ENCODE results near the gene SMPD2. TPM values are rescaled to one million over a fixed set of nuclear protein-coding genes. Genes with fewer than 3 reads are reported as not detected.
"Not testable (repeated sequence)": the region's sequence is repeated elsewhere in the genome, so short reads cannot be mapped to it uniquely, and the experiment has no call there.

The SMPD2 gene
- total RNA-seq, 1 donor from 2014 or later, result 13.1 TPM

GRCh38 chr6:109461205-109461604 lies 20.7 kb downstream of the SMPD2 start:
- not testable (repeated sequence) for DNase-seq

GRCh38 chr6:109461733-109462526 lies 21.4 kb downstream of the SMPD2 start:
- DNase-seq, result no peak

- DNase-seq, result no peak
Observed at GRCh38 chr6:109465772-109466171, 25.2 kb downstream of the SMPD2 start.

DNA sequence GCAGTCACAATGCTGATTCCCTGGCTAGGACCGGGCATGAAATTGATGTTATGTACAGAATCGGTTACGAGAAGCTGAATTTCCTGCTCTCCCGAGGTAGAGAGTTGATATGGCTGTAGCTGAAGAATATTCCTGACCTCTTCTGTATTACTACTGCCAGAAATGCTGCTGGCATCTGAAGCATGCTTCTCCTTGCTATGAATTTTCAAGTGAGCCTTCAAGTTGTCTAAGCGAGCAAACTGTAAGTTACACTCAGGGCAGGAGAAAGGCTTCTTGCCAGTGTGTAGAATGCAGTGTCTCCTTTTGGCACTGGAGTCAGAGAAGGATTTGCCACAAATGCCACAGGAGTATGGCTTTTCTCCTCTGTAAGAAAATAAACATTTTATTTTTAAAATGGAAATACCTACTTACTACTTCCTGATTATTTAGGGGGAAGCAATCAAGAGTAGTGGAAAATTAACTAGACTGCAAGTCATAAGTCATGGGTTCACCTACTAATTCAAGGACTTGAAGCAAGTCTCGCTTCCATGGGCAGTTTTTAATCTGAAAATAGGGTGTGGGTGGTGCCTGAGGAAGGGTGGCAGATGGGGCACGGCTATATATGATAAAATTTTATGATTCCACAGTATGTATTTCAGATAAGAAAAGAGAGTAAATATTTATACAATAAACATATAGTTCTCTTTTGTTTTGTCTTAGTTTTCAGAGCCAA lies 25.8 kb downstream of the SMPD2 start:
- DNase-seq, result no peak

DNA sequence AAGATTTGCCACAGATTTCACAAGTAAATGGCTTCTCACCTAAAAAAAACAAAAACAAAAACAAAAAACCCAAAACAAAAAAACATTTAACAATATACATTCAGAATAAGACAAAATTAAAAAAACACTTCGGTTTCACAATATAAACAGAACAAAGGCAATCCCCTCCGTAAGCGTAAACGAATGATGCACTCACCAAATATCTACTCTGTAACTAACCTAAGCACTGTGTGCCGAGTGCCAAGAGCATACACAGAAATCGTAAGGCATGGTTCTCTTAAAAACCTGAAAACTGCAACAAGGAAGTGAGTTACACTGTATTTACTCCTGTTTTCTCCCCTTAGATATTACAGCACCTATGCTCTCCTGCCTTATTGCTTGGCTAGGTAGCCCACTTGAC lies 27.2 kb downstream of the SMPD2 start:
- DNase-seq, result no peak

DNA sequence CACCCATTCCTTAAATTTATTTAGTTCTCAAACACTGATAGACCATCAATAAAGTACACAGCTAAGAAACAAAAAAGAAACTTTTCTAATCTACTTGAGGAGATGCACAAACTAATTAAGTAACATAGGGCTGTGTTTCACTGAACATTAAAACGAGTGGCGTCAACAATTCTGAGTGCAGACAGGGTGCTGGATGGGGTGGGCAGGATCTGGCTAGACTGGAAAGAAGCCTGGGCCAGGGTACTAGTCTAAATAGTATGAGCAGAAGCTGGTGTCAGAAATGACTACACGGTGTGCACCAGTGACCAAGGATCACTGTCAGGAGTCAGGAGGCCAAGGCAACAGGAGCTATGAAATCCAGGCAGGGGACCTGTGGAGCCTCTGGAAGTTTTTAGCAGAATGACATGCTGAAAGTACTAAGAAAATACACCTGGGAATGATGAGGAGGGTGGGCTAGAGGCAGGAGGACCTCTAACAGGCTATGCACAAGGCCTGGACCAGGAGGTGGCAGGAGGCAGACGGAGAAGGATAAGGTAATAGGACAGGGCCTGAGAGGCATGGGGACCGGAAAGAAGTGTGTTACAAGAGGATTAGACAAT lies 29.2 kb downstream of the SMPD2 start:
- DNase-seq, result no peak

DNA sequence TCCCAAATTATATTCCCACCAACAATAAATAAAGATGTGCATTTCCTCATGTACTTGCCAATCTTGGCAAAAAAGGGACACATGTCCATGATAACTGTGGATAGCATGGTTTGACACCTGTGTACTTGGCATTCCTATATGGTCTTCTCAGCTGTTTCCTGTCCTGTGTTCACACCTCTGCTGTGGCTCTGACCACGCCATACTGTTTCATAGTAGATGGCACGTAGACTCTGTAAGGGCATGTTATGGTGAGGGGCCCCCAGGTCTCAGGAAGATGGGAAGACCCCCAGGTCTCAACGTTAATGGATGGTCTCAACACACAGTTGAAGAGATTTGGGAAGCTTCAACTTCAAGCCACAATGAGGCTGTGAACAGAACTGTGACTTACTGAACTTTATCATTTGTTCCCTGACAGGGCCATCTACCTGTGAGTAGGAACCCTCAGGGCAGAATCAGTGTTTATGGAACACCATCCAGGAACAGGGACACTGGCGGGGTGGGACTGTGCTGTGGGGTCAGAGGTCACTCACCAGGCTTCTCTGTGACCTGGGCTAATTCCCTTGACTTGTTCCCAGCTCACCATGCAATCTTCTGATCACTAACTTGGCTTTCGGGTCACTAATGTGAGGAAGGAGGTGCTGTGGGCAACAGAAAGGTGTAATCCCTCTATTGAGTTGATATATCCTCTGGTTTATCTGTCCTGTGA lies 30.7 kb downstream of the SMPD2 start:
- DNase-seq, result no peak

- no peak for DNase-seq
Observed at GRCh38 chr6:109472132-109472995, 31.8 kb downstream of the SMPD2 start.

GRCh38 chr6:109473120-109473519 lies 32.6 kb downstream of the SMPD2 start:
- no peak for DNase-seq

GRCh38 chr6:109474995-109475394 lies 34.5 kb downstream of the SMPD2 start:
- DNase-seq, result no peak

GRCh38 chr6:109475625-109476024 lies 35.1 kb downstream of the SMPD2 start:
- no peak for DNase-seq

DNA sequence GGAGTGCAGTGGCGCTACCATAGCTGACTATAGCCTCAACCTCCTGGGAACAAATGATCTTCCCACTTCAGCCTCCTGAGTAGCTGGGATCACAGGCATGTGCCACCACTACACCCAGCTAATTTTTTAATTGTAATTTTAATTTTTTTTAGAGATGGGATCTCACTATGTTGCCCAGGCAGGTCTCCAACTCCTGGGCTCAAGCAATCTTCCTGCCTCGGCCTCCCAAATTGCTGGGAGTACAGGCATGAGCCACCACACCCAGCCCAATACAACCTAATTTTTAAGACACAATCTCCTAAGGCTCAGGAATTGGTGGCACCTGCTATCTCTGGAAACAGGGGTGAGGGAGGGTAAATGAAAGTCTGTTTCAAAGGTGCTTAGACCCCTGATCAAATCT lies 36.7 kb downstream of the SMPD2 start:
- no peak for DNase-seq

DNA sequence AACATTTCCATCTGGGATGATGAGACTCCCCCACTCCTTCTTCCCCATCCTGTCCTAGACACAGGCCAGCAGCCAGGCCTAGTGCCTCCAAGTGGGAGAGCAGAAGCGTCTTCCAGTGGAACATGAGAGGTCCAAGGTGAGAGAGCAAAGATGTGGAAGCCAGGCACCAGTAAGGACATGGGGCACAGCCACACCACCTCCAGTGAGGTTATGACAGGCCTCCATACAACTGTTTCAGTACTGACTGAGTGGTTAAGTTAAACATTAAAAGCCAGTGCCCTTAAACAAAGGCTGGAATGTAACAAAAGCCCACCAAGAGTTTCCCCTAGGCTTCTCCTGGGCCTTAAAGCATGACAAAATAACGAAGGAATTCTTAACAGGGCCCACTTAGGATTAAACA lies 37.2 kb downstream of the SMPD2 start:
- DNase-seq, result no peak

DNA sequence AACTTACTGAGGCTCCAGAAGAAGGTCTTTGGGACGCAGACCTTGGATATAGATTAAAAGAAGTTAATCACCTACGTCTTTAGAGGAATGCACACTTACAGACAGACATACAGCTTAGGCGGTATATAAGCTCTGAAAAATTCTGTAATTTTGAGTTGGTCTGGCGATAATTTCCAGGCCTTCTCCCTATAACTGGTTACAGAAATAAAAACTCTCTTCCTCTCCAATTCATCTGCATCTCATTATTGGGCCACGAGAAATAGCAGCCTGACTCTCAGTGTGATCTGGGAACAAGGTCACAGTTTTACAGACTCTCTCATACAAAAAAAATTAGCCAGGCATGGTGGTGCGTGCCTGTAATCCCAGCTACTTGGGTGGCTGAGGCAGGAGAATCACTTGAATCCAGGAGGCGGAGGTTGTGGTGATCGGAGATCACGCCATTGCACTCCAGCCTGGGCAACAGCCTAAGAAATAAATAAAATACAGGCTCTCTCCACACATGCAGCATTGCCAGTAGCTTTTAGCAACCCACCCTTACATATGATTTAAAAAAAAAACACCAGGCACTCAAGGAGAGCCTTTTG lies 37.8 kb downstream of the SMPD2 start:
- DNase-seq, result peak; percentile 16

- no peak for DNase-seq
Observed at GRCh38 chr6:109478841-109479624, 38.5 kb downstream of the SMPD2 start.

- DNase-seq, result no peak
Observed at GRCh38 chr6:109480993-109481480, 40.5 kb downstream of the SMPD2 start.

DNA sequence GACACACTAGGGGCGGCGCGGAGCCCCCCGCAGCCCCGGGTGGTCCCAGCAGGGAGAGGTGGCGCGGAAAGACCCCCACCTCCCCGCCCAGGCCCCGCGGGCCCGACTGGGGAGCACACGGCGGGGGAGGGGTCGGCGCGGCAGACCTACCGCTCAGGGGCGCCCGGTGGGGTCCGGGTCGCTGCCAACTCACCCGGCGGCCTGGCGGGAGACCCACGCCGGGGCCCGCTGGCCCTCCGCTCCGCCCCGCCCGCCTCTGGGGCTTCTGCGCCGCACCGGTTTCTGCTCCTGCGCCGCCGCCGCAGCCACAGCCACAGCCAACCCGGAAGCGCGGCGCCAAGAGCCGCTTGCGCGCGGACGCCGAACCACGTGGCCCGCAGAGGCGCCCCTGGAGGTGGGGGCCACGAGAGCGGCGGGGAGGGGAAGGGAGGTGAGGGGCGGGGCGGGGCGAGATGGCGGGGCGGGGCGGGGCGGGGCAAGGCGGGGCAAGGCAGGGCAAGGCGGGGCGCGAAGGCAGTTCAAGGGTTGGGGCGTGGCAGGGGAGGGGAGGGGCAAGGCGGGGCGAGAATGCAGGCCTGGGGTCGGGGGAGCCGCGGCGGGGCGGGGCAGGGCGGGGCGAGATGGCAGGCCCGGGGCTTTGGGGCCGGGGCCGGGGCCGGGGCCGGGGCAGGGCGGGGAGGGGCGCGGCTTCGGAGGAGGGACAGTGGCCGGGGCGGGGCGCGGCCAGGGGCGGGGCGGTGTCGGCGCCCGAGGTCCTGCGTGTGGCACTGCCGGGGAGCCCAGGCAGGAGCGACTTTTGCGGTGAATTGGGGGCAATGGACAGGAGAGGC lies 42.6 kb downstream of the SMPD2 start, which contains the start of gene ZBTB24:
Gene ZBTB24 (minus strand): TSS at position 315 of the 830 bp plus-strand sequence. CDS start 1,193 bp downstream, outside the sequence.
- peak; percentile 80 for DNase-seq

GRCh38 chr6:109483735-109484057 lies 43.2 kb downstream of the SMPD2 start:
- DNase-seq, result peak; percentile 48

GRCh38 chr6:109484122-109484521 lies 43.6 kb downstream of the SMPD2 start:
- DNase-seq, result peak; percentile 85
